K562 (cell line): ENCODE results near the gene RABGAP1L. TPM values are rescaled to one million over a fixed set of nuclear protein-coding genes. Genes with fewer than 3 reads are reported as not detected.

Source experiments
- ATAC-seq: fragments of 200-7000 bp; cut with Tn5 transposase; 3 replicates; pipeline ENCODE4 v1.9.1; 2020; ENCODE audit warnings: moderate library complexity
- BruUV-seq: library from RNA; stranded (reverse); fragments of 400-500 nt; replicated peaks from 2 replicates; lab custom pipeline; 2021; lab: Mats Ljungman, UMichigan
- CTCF ChIA-PET: fragments of 300-600 bp; formaldehyde crosslinking; extraction: SDS; loops from one replicate; lab custom pipeline; 2021; ENCODE audit warnings: low intra/inter-chr PET ratio; lab: Yijun Ruan, JAX
- POLR2A ChIA-PET: fragments of 300-600, 350-650 bp; sonication (Branson Sonifier 250); formaldehyde crosslinking; extraction: SDS; loops from one replicate; lab custom pipeline; 2021; ENCODE audit warnings: antibody characterized with exemption, inconsistent platforms; lab: Yijun Ruan, JAX
- DNase-seq, 4 experiments: peaks; one replicate each; pipeline versions ENCODE4 v3.0.0 to v3.0.0-alpha.2; 2011 to 2018; ENCODE audit warnings: low spot score in 3 of 4, mixed read lengths in 3 of 4; ENCODE audit errors: extremely low read depth in 1 of 4
- FAIRE-seq: peaks from 2 replicates; lab custom pipeline; 2011; peaks lifted over from hg19 to GRCh38; lab: Jason Lieb, UNC
- H2AFZ ChIP-seq: 2 replicates; pipeline ENCODE4 v1.6.0; 2011; ENCODE audit warnings: low read depth, low read length, control low read depth, inconsistent platforms
- H3K27ac ChIP-seq: fragments of 200-600 bp; 3 replicates; pipeline ENCODE4 v1.8.0; 2011; ENCODE audit warnings: low read depth, mild to moderate bottlenecking, control low read depth, inconsistent platforms, low read length, moderate library complexity, mixed read lengths; ENCODE audit errors: extremely low read depth
- H3K27me3 ChIP-seq, 2 experiments: fragments of 300-600 bp in 1 of 2; 2 replicates in 1 of 2; 3 replicates in 1 of 2; pipeline versions ENCODE4 v1.6.0 to v1.8.0; 2011; ENCODE audit warnings: inconsistent platforms in 2 of 2, low read length in 2 of 2, mild to moderate bottlenecking in 1 of 2, mixed read lengths in 1 of 2, moderate library complexity in 1 of 2; ENCODE audit not compliant: control insufficient read depth in 2 of 2, insufficient read depth in 2 of 2
- H3K36me3 ChIP-seq: fragments of 300-600 bp; 3 replicates; pipeline ENCODE4 v1.8.0; 2011; ENCODE audit warnings: mild to moderate bottlenecking, low read length, inconsistent platforms; ENCODE audit not compliant: control insufficient read depth, insufficient read depth
- H3K4me1 ChIP-seq, 2 experiments: fragments of 200-600 bp in 1 of 2; replicated peaks in 1 of 2; 2 replicates in 1 of 2; 3 replicates in 1 of 2; pipeline versions ENCODE4 v1.5.1 to v1.8.0; 2011; ENCODE audit warnings: inconsistent platforms in 2 of 2, low read length in 2 of 2, mild to moderate bottlenecking in 1 of 2, mixed read lengths in 1 of 2, moderate library complexity in 1 of 2; ENCODE audit not compliant: control insufficient read depth in 2 of 2, insufficient read depth in 2 of 2
- H3K4me2 ChIP-seq: 2 replicates; pipeline ENCODE4 v1.6.1; 2011; ENCODE audit warnings: low read length, control low read depth, inconsistent platforms, mixed read lengths; ENCODE audit not compliant: insufficient read depth
- H3K4me3 ChIP-seq: fragments of 200-600 bp; sonication (generic), shearing (Covaris generic); 2 replicates; pipeline ENCODE4 v1.5.1; 2016; ENCODE audit warnings: control low read depth, inconsistent platforms
- H3K79me2 ChIP-seq: fragments of 200-600 bp; 3 replicates; pipeline ENCODE4 v1.8.0; 2011; ENCODE audit warnings: low read length, inconsistent platforms; ENCODE audit not compliant: control insufficient read depth, insufficient read depth
- H3K9ac ChIP-seq, 2 experiments: 2 replicates each; pipeline versions ENCODE4 v1.6.0 to v1.6.1; 2011; ENCODE audit warnings: low read depth in 2 of 2, low read length in 2 of 2, control low read depth in 1 of 2, inconsistent platforms in 1 of 2, mild to moderate bottlenecking in 1 of 2, mixed read lengths in 1 of 2; ENCODE audit not compliant: insufficient read depth in 1 of 2
- H3K9me1 ChIP-seq: one replicate; pipeline ENCODE4 v1.6.0; 2011; ENCODE audit warnings: inconsistent platforms, mild to moderate bottlenecking, low read length, moderate library complexity; ENCODE audit not compliant: control insufficient read depth, insufficient read depth
- H3K9me3 ChIP-seq: replicated peaks from 2 replicates; pipeline ENCODE4 v1.5.1; 2011; ENCODE audit warnings: low read depth, low read length, inconsistent platforms; ENCODE audit not compliant: control insufficient read depth, insufficient read depth
- H4K20me1 ChIP-seq: replicated peaks from 2 replicates; pipeline ENCODE4 v1.6.1; 2011; ENCODE audit warnings: low read length, inconsistent platforms, mixed read lengths; ENCODE audit not compliant: control insufficient read depth, insufficient read depth
- AFF1 ChIP-seq, 2 experiments: fragments of 450-650 bp; IDR thresholded peaks; 2 replicates each; pipeline ENCODE4 v1.6.1; 2018; ENCODE audit warnings: mild to moderate bottlenecking in 2 of 2, low read depth in 1 of 2; ENCODE audit not compliant: partially characterized antibody in 2 of 2
- PTTG1 ChIP-seq: fragments of 450-650 bp; IDR thresholded peaks from 2 replicates; pipeline ENCODE4 v1.6.1; 2016; ENCODE audit warnings: low read depth, mild to moderate bottlenecking, missing genetic modification characterization, missing compliant biosample characterization
- RNF219 ChIP-seq: fragments of 250-450 bp; sonication (Bioruptor Pico); IDR thresholded peaks from 2 replicates; pipeline ENCODE4 v1.5.0; 2022; ENCODE audit warnings: mild to moderate bottlenecking
- WGBS: fragments of 100-300 bp; shearing (Covaris generic); methylation state at CpG from one replicate; pipeline ENCODE4 v1.1.6; 2016; ENCODE audit warnings: low coverage, mixed read lengths; ENCODE audit not compliant: insufficient coverage; ENCODE audit errors: missing lambda C conversion rate; 5-methylcytosine and 5-hydroxymethylcytosine counted together
- in situ Hi-C: fragments of 300-500 bp; cut with MboI; formaldehyde crosslinking; loops from 4 replicates; pipeline ENCODE4 v1.15.0; 2018; ENCODE audit warnings: inconsistent platforms, mixed read lengths
- intact Hi-C: fragments of 100-400 bp; cut with micrococcal nuclease; formaldehyde crosslinking; loops from 2 replicates; pipeline ENCODE4 v1.14.2; 2022
- polyA plus RNA-seq, 8 experiments: library from polyadenylated mRNA; depleted of rRNA in 4 of 8; stranded (reverse) in 5 of 8; unstranded in 3 of 8; fragments of >200 nt; fragmentation: Nextera tagmentation in 2 of 8; fragmentation: Illumina TruSeq in 1 of 8; extraction: Ambion mirVana in 2 of 8; extraction: Trizol in 1 of 8; gene quantifications; 2 replicates each; pipeline versions ENCODE4 v1.2.1 to v1.2.3, GENCODE V29; 2011 to 2014; ENCODE audit warnings: inconsistent platforms in 1 of 8, missing spikeins in 1 of 8
- total RNA-seq, 7 experiments: library from RNA; depleted of rRNA in 6 of 7; stranded (reverse); fragments of >200 nt in 6 of 7; fragmentation: Illumina TruSeq in 2 of 7; extraction: Trizol in 2 of 7; gene quantifications; 2 replicates each; pipeline versions ENCODE4 v1.2.1 to v1.2.3, GENCODE V29; 2011 to 2021; ENCODE audit warnings: low replicate concordance in 1 of 7

Gene RABGAP1L
- total and polyA plus RNA-seq, 9 of the 15 experiments (the other 6 are each of a cell fraction or from before 2014, with no cell fraction given) = 16.5 to 44.9 (median 26.7) TPM

- WGBS = 36% methylated on average over 3 of the region's 3 CpGs
- no peak for ATAC-seq
- Histone ChIP-seq H4K20me1 (no peaks in the 10 kb centered on the region), H3K4me3 (no peak overlapping the region), H3K9ac (no peak overlapping the region), H3K9me3 (no peaks in the 10 kb centered on the region), H3K4me2 (no peak overlapping the region), H3K27ac (no peak overlapping the region), H3K9me1 (no peaks in the 10 kb centered on the region), H3K4me1 (peaks cover 6 to 25% of the 10 kb centered on the region in 2 experiments; a peak in 3 of 5 replicates), H3K27me3 (no peaks in the 10 kb centered on the region), H3K79me2 (peaks cover 10% of the 10 kb centered on the region), H3K36me3 (no peaks in the 10 kb centered on the region), H2AFZ (no peak overlapping the region)
- in situ Hi-C loops (loop anchor here (10.0 kb wide), 1 partner anchor 105 kb away; no protein-coding TSS in a partner anchor), intact Hi-C loops (loop anchor here (10.0 kb wide), 1 partner anchor 245 kb away; no protein-coding TSS in a partner anchor)
- FAIRE-seq = no peak
- no peak for DNase-seq
- ChIA-PET CTCF (no interaction called here), POLR2A (interaction anchor here (0.9 to 1.1 kb wide), 2 partner anchors 9 to 12 kb away, joined by 3 read pairs; no protein-coding TSS in a partner anchor)
- no TSS peak for BruUV-seq
- TF ChIP-seq RNF219 (CRISPR knock-in tag) = no peak
- no peak for TF ChIP-seq PTTG1
- no peak for TF ChIP-seq AFF1 (IDR thresholded peaks at IDR 0.05; ENCODE audit: low read depth in 1 of 2, partially characterized antibody in 2 of 2)
Observed at GRCh38 chr1:174880171-174880570, 720.9 kb downstream of the RABGAP1L start.
